HepG2 (cell line): Measurements from ENCODE around the gene MAPK6. TPM values are rescaled to one million over a fixed set of nuclear protein-coding genes. Genes with fewer than 3 reads are reported as not detected.
A peak's percentile ranks its signal among the peaks of the same experiment; 100 is the strongest.

Source experiments
- CEBPG ChIP-seq: IDR thresholded peaks from 2 replicates; pipeline ENCODE4 v1.6.1; 2016
- FOXJ3 ChIP-seq: sonication (generic); formaldehyde crosslinking; IDR thresholded peaks from 2 replicates; pipeline ENCODE4 v1.4.0; 2020; ENCODE audit warnings: missing genetic modification reagents, mild to moderate bottlenecking, borderline replicate concordance
- GATAD2A ChIP-seq: IDR thresholded peaks from 2 replicates; pipeline ENCODE4 v1.6.1; 2016
- GLMP ChIP-seq: sonication (generic); formaldehyde crosslinking; IDR thresholded peaks from 2 replicates; pipeline ENCODE4 v1.9.0; 2021; ENCODE audit warnings: missing genetic modification reagents, mild to moderate bottlenecking, borderline replicate concordance
- ISX ChIP-seq: sonication (generic); formaldehyde crosslinking; conservative IDR thresholded peaks from 2 replicates; pipeline ENCODE4 v1.5.0; 2020; ENCODE audit warnings: missing genetic modification reagents
- KAT2B ChIP-seq: fragments of 150-350 bp; IDR thresholded peaks from 2 replicates; pipeline ENCODE4 v1.6.1; 2014; ENCODE audit warnings: low read depth, low read length, borderline replicate concordance
- KLF12 ChIP-seq: sonication (generic); formaldehyde crosslinking; IDR thresholded peaks from 2 replicates; pipeline ENCODE4 v1.4.0; 2020; ENCODE audit warnings: missing genetic modification reagents, borderline replicate concordance
- MAZ ChIP-seq, 2 experiments: sonication (generic) in 1 of 2; formaldehyde crosslinking in 1 of 2; IDR thresholded peaks; 2 replicates each; pipeline versions ENCODE4 v1.5.0 to v1.6.1; 2012 to 2020; ENCODE audit warnings: low read depth in 2 of 2, mild to moderate bottlenecking in 2 of 2, borderline replicate concordance in 1 of 2, improper control_type of control experiment in 1 of 2, low read length in 1 of 2, missing genetic modification reagents in 1 of 2, moderate library complexity in 1 of 2
- NR2F6 ChIP-seq, 2 experiments: IDR thresholded peaks; 2 replicates each; pipeline ENCODE4 v1.6.1; 2016; ENCODE audit warnings: antibody characterized with exemption in 1 of 2, mild to moderate bottlenecking in 1 of 2
- PCBP2 ChIP-seq: fragments of 200-400 bp; formaldehyde crosslinking; optimal IDR thresholded peaks from 2 replicates; pipeline ENCODE3; 2018; ENCODE audit warnings: low read length, low read depth; ENCODE audit not compliant: poor library complexity, severe bottlenecking
- PHF20 ChIP-seq: sonication (generic); formaldehyde crosslinking; IDR thresholded peaks from 2 replicates; pipeline ENCODE4 v1.5.0; 2020; ENCODE audit warnings: mild to moderate bottlenecking, missing genetic modification reagents
- SALL2 ChIP-seq: sonication (generic); formaldehyde crosslinking; IDR thresholded peaks from 2 replicates; pipeline ENCODE4 v1.8.1; 2023; ENCODE audit warnings: mild to moderate bottlenecking, missing genetic modification reagents, inconsistent platforms
- SNAI1 ChIP-seq: sonication (generic); formaldehyde crosslinking; IDR thresholded peaks from 2 replicates; pipeline ENCODE4 v1.5.0; 2020; ENCODE audit warnings: mild to moderate bottlenecking, missing genetic modification reagents, borderline replicate concordance
- SUZ12 ChIP-seq: fragments of 150-350 bp; IDR thresholded peaks from 2 replicates; pipeline ENCODE4 v1.6.1; 2014; ENCODE audit warnings: low read depth, low read length
- TBL1XR1 ChIP-seq: fragments of 150-350 bp; IDR thresholded peaks from 2 replicates; pipeline ENCODE4 v1.6.1; 2014; ENCODE audit warnings: borderline replicate concordance, low read length; ENCODE audit not compliant: partially characterized antibody
- TOPORS ChIP-seq: sonication (generic); formaldehyde crosslinking; IDR thresholded peaks from 2 replicates; pipeline ENCODE4 v1.8.0; 2023; ENCODE audit warnings: mild to moderate bottlenecking, missing genetic modification reagents
- ZBTB1 ChIP-seq: sonication (generic); formaldehyde crosslinking; IDR thresholded peaks from 2 replicates; pipeline ENCODE4 v1.4.0; 2020; ENCODE audit warnings: missing genetic modification reagents, borderline replicate concordance
- ZBTB14 ChIP-seq: sonication (generic); formaldehyde crosslinking; IDR thresholded peaks from 2 replicates; pipeline ENCODE4 v1.4.0; 2020; ENCODE audit warnings: missing genetic modification reagents
- ZFP1 ChIP-seq: IDR thresholded peaks from 2 replicates; pipeline ENCODE4 v1.6.1; 2016
- ZNF274 ChIP-seq: sonication (generic); formaldehyde crosslinking; IDR thresholded peaks from 2 replicates; pipeline ENCODE4 v1.5.1; 2020; ENCODE audit warnings: mild to moderate bottlenecking, missing genetic modification reagents
- ZNF550 ChIP-seq: sonication (generic); formaldehyde crosslinking; IDR thresholded peaks from 2 replicates; pipeline ENCODE4 v1.4.0; 2020; ENCODE audit warnings: mild to moderate bottlenecking, missing genetic modification reagents, borderline replicate concordance
- ZNF572 ChIP-seq: sonication (generic); formaldehyde crosslinking; IDR thresholded peaks from 2 replicates; pipeline ENCODE4 v1.5.1; 2020; ENCODE audit warnings: mild to moderate bottlenecking, missing genetic modification reagents
- ZNF703 ChIP-seq: sonication (generic); formaldehyde crosslinking; IDR thresholded peaks from 2 replicates; pipeline ENCODE4 v1.5.1; 2020; ENCODE audit warnings: missing genetic modification reagents, mild to moderate bottlenecking, moderate library complexity, borderline replicate concordance
- ZNF879 ChIP-seq: sonication (generic); formaldehyde crosslinking; IDR thresholded peaks from 2 replicates; pipeline ENCODE4 v1.8.1; 2023; ENCODE audit warnings: missing genetic modification reagents
- ZSCAN12 ChIP-seq: sonication (generic); formaldehyde crosslinking; IDR thresholded peaks from 2 replicates; pipeline ENCODE4 v1.9.0; 2021; ENCODE audit warnings: mild to moderate bottlenecking, missing genetic modification reagents
- polyA plus RNA-seq, 8 experiments: library from polyadenylated mRNA; depleted of rRNA in 3 of 8; stranded (reverse) in 7 of 8; unstranded in 1 of 8; fragments of >200 nt; fragmentation: Illumina TruSeq in 4 of 8; extraction: Trizol in 4 of 8; gene quantifications; 2 replicates each; pipeline versions ENCODE4 v1.2.1 to v1.2.3, GENCODE V29; 2011 to 2016; ENCODE audit warnings: low read depth in 4 of 8, missing spikeins in 1 of 8, mixed read lengths in 1 of 8; ENCODE audit not compliant: insufficient read depth in 1 of 8
- total RNA-seq, 5 experiments: library from RNA; depleted of rRNA; stranded (reverse); fragments of >200 nt; fragmentation: Illumina TruSeq; extraction: Trizol; gene quantifications; 2 replicates each; pipeline ENCODE4 v1.2.3, GENCODE V29; 2016; ENCODE audit warnings: low read depth in 1 of 5
- TF ChIP-seq, protein P1 (sequence below): IDR thresholded peaks from 2 replicates; pipeline ENCODE4 v1.6.1; 2018; ENCODE audit warnings: missing genetic modification reagents
- TF ChIP-seq, protein P2 (sequence below): sonication (generic); formaldehyde crosslinking; IDR thresholded peaks from 2 replicates; pipeline ENCODE4 v1.4.0; 2020; ENCODE audit warnings: mild to moderate bottlenecking, missing genetic modification reagents

Gene MAPK6
- total and polyA plus RNA-seq, 2 of the 13 experiments (the other 11 are each of a cell fraction or from before 2014, with no cell fraction given), result 89.5 to 99.7 TPM

DNA sequence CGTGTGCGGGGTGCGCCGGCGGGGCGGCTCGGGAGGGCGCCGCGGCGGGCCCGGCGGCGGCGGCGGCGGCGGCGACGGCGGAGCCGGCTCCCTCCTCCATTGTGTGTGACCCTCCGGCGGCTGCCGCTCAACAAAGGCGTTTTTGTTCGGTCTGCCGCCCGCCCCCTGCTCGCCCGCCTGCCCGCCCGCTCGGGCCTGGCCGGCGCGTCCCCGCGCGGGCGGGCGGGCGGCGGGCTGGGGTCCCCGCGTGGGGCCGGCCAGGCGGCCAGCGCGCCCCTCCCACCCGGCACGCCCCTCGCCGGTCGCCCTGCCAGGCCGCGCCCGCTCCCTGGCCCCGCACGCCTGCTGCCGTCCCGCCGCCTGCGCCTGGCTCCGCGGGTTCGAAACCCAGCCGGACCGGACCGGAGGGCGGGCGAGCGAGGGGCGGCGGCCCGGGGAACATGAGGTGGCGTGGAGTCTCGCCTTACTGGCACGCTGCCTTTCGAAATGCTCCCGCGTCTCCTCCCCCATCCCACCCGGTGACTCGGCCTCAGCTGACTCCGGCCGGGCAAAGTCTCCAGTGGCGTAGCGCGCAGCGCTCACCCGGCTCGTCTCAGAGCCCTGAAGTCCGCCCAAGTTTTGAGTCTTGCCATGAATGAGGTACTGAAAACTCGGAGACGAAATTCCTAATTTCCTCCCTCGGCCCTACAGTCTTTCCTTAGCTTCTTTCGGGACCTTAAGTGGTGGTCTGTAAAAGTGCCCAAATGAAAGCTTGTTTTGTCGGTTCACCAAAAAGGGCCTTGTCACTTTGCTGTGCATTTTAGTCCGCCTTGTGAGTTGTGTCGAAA is 588 bp downstream of the MAPK6 start (continued):
- TF ChIP-seq TOPORS (peak; percentile 79; the same call in 1 of the 2 replicates), ZNF550 (no peak), ZFP1 (CRISPR knock-in tag) (no peak), TBL1XR1 (peak; percentile 56), KAT2B (no peak), MAZ (IDR thresholded peaks at IDR 0.05; ENCODE audit: borderline replicate concordance, low read depth, low read length) (no peak), MAZ (CRISPR knock-in tag; IDR thresholded peaks at IDR 0.05; ENCODE audit: low read depth) (no peak; the same call in 1 of the 2 replicates), PHF20 (no peak), ISX (CRISPR knock-in tag) (no peak), PCBP2 (no peak), FOXJ3 (no peak), ZSCAN12 (CRISPR knock-in tag) (no peak), GATAD2A (no peak), ZNF703 (CRISPR knock-in tag) (no peak), SALL2 (CRISPR knock-in tag) (peak; percentile 44; the same call in 1 of the 2 replicates), ZNF572 (CRISPR knock-in tag) (no peak), KLF12 (CRISPR knock-in tag) (0 out of 2 replicates have a peak, but pooled peaks have one; percentile 53), NR2F6 (IDR thresholded peaks at IDR 0.05) (no peak), NR2F6 (CRISPR knock-in tag; IDR thresholded peaks at IDR 0.05) (0 out of 2 replicates have a peak, but pooled peaks have one; percentile 14), SNAI1 (CRISPR knock-in tag) (no peak), SUZ12 (no peak), GLMP (CRISPR knock-in tag) (no peak), CEBPG (no peak), ZBTB14 (CRISPR knock-in tag) (peak; percentile 74), ZBTB1 (peak; percentile 88; the same call in 1 of the 2 replicates), ZNF274 (CRISPR knock-in tag) (no peak), ZNF879 (CRISPR knock-in tag) (no peak)
- TF ChIP-seq, protein P1, sequence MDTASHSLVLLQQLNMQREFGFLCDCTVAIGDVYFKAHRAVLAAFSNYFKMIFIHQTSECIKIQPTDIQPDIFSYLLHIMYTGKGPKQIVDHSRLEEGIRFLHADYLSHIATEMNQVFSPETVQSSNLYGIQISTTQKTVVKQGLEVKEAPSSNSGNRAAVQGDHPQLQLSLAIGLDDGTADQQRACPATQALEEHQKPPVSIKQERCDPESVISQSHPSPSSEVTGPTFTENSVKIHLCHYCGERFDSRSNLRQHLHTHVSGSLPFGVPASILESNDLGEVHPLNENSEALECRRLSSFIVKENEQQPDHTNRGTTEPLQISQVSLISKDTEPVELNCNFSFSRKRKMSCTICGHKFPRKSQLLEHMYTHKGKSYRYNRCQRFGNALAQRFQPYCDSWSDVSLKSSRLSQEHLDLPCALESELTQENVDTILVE (CRISPR knock-in tag), result peak; percentile 45; the same call in 1 of the 2 replicates
- TF ChIP-seq, protein P2, sequence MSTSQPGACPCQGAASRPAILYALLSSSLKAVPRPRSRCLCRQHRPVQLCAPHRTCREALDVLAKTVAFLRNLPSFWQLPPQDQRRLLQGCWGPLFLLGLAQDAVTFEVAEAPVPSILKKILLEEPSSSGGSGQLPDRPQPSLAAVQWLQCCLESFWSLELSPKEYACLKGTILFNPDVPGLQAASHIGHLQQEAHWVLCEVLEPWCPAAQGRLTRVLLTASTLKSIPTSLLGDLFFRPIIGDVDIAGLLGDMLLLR (CRISPR knock-in tag), result no peak
